NB4 (cell line): ENCODE results near the gene ZNF784.

Experiments
- DNase-seq: peaks from one replicate; pipeline ENCODE4 v3.0.0; 2010; ENCODE audit warnings: low read depth
- H3K4me3 ChIP-seq: one replicate; pipeline ENCODE4 v1.5.1; 2011; ENCODE audit warnings: mild to moderate bottlenecking, low read depth, low read length, moderate library complexity
- MYC ChIP-seq: IDR thresholded peaks from 2 replicates; pipeline ENCODE4 v1.6.1; 2011; ENCODE audit warnings: low read depth, low read length
- POLR2A ChIP-seq: IDR thresholded peaks from 2 replicates; pipeline ENCODE4 v1.6.1; 2011; ENCODE audit warnings: mild to moderate bottlenecking; ENCODE audit not compliant: insufficient read length; ENCODE audit errors: extremely low read depth
- TF ChIP-seq, protein P1 (sequence below): IDR thresholded peaks from one replicate; pipeline ENCODE4 v1.5.1; 2012; ENCODE audit warnings: low read depth, low read length
- TF ChIP-seq, protein P2 (sequence below): IDR thresholded peaks from 2 replicates; pipeline ENCODE4 v1.6.1; 2011; ENCODE audit warnings: low read depth, low read length

Gene ZNF784

DNA sequence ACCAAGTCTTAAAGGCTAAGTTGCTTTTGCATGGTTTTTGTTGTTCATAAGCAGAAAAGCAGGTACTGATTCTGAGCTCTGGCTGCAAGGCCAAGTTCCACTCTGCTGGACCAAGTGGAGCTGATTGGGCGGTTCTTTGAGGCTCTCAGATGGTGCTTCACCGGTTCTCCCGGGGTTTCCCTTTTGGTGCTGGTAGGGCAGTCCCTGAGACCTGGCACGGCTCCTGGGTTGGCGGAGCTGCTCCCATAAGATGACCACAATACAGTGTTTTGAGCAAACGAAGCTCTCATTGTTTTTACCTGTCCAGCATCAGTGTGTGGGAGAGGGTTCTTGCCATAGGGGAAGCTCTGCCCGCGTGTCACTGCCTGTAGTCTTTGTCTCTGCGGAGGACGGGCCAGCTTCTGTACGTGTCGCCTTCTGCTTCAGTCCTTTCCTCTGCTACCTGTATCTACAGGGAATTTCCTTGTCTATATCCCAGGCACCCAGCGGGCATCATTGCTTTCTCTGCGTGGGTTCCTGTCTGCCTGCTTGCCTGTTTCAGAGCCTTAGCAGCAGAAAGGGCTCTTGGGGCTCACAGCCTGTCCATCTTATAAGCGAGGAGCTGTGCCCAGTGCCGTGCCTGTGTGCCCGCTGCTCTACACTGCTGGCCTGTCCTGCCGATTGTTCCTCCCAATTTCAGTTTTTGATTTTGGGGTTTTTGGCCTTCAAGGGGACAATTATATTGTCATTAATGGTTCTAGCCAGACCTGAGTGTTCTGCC is 32.8 kb upstream of the ZNF784 start:
- TF ChIP-seq MYC (no peak), POLR2A (no peak)
- TF ChIP-seq, protein P1, sequence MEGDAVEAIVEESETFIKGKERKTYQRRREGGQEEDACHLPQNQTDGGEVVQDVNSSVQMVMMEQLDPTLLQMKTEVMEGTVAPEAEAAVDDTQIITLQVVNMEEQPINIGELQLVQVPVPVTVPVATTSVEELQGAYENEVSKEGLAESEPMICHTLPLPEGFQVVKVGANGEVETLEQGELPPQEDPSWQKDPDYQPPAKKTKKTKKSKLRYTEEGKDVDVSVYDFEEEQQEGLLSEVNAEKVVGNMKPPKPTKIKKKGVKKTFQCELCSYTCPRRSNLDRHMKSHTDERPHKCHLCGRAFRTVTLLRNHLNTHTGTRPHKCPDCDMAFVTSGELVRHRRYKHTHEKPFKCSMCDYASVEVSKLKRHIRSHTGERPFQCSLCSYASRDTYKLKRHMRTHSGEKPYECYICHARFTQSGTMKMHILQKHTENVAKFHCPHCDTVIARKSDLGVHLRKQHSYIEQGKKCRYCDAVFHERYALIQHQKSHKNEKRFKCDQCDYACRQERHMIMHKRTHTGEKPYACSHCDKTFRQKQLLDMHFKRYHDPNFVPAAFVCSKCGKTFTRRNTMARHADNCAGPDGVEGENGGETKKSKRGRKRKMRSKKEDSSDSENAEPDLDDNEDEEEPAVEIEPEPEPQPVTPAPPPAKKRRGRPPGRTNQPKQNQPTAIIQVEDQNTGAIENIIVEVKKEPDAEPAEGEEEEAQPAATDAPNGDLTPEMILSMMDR: no peak
- TF ChIP-seq, protein P2, sequence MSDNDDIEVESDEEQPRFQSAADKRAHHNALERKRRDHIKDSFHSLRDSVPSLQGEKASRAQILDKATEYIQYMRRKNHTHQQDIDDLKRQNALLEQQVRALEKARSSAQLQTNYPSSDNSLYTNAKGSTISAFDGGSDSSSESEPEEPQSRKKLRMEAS: no peak
- H3K4me3 ChIP-seq: peak overlapping the region; percentile 98
- no peak for DNase-seq

DNA sequence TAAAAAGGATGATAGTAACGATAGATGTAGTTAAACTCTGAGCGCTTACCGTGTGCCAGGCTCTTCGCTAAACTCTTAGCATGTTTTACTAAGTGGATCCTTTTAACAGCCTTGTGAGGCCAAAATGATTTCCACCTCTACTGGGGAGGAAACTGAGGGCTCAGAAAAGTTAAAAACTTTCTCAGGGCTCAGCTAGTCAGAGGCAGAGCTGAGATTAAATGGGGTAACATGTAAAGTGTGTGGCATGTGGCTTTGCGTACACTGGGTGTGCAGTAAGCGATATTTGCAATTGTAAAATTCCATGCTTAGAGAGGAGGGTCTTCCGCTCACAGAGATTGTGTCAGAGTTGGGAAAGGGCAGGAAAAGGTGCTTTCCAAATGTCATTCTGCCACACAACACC is 32.2 kb upstream of the ZNF784 start:
- TF ChIP-seq, protein P1: no peak
- TF ChIP-seq MYC: no peak
- TF ChIP-seq, protein P2: no peak
- TF ChIP-seq POLR2A: no peak
- peak overlapping the region; percentile 98 for H3K4me3 ChIP-seq
- DNase-seq: no peak

DNA sequence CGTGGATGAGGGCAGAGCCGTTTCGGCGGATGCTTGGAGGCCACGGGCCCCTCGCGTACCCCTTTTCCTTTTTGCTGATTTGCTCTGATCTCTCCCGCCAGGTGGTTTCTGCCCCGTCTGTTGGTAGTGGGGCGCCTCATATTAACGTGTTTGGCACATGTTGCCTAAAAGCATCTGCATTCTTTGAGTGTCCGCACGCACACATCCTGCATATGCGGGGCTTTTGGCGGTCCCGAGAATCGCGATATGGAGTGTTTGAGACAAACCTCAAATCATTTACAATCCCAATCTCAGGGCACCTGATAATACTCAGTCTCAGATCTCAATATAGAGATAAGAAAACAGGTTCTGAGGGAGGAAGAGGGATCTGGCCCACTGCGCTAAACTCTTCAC is 31.3 kb upstream of the ZNF784 start:
- DNase-seq: no peak
- peak overlapping the region; percentile 98 for H3K4me3 ChIP-seq
- TF ChIP-seq POLR2A: peak; percentile 13
- TF ChIP-seq, protein P1: no peak

DNA sequence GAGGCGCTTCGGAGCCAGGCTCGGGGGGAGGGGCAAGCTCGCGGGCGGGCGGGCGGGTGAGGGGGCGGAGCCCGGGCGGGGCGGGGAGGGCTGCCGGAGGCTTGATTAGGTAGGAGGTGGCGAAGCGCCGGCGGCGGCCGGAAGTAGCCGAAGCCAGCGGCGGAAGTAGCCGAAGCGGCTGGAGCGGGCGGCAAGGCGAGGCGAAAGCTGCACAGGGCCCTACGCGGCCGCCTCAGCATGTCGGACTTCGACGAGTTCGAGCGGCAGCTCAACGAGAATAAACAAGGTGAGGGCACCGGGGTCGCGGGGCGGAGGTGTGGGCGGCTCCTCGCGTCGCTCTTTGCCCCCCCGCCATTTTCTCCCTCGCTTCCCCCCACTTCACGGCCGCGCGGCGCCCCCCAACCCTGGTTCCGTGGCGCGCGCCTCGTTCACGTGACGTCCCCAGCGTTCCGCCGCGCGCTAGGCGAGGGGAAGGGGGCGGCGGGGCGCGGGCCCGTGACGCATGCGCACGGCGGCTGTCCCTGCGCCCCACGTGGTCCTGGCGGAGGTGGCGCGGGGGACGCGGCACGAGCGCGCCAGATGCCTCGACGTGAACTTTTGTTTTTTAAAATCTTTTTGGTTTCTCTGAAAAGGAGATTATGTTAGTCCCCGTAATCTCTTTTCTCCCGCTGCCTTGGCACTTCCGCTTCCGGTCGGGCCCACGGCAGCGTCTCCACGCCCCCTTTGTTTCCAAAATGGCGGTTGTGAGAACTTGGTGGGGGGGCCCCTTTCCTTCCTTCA is 30.7 kb upstream of the ZNF784 start, which contains the start of gene U2AF2:
TSS of gene U2AF2 (plus strand) at position 168 of the 780 bp plus-strand sequence. CDS start at position 238, 70 bp downstream.
- peak; percentile 87 for DNase-seq
- TF ChIP-seq MYC (peak; percentile 88), POLR2A (peak; percentile 50)
- TF ChIP-seq, protein P2: peak; percentile 85
- TF ChIP-seq, protein P1: no peak
- H3K4me3 ChIP-seq: peak within 1 kb of the TSS; percentile 98

DNA sequence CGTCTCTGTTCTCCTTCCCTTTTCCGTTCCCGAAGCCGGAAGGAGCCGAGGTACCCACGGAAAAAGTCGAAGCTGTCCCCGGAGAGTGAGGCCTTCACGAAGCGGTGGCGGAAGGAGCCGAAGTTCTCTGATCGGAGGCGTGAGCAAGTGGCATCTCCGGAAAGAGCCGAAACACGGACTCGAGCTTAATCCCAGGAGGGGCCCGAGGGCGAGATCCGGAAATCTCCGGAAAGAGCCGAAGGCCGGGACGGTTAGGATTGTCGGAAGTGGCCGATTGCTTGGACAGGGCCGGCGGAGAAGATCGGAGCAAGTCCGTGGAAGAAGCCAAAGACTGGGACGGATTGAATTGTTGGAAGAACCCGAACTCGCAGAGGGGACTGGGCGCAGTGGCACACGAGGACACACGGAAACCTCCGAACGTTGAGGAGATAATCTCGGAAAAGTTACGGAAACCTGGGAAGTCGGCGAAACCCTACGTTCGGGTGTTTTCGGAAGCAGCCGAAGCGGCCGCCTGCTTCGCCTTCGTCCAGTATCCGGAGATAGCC is 30.0 kb upstream of the ZNF784 start:
- peak; percentile 95 for DNase-seq
- TF ChIP-seq, protein P1: no peak
- TF ChIP-seq, protein P2: peak; percentile 5; the same call in 1 of the 2 replicates
- H3K4me3 ChIP-seq: peak overlapping the region; percentile 87
